Nephron progenitor cell (in vitro differentiated cells): Measurements from ENCODE around the gene COA1.
"Not testable (repeated sequence)": the region's sequence is repeated elsewhere in the genome, so short reads cannot be mapped to it uniquely, and the experiment has no call there.

Source experiments
- DNase-seq: peaks from one replicate; pipeline ENCODE4 v3.0.0; 2021
- H3K27ac Mint-ChIP-seq: 2 replicates; pipeline ENCODE4 v1.8.0; 2021; ENCODE audit warnings: mild to moderate bottlenecking, moderate library complexity, mixed read lengths
- H3K27me3 Mint-ChIP-seq: 2 replicates; pipeline ENCODE4 v1.8.0; 2021; ENCODE audit warnings: mild to moderate bottlenecking, low read depth, mixed read lengths; ENCODE audit not compliant: poor library complexity
- H3K36me3 Mint-ChIP-seq: 2 replicates; pipeline ENCODE4 v1.8.0; 2021; ENCODE audit warnings: low read depth, mixed read lengths
- H3K4me1 Mint-ChIP-seq: 2 replicates; pipeline ENCODE4 v1.8.0; 2021; ENCODE audit warnings: mixed read lengths
- H3K4me3 Mint-ChIP-seq: 2 replicates; pipeline ENCODE4 v1.8.0; 2021; ENCODE audit warnings: mild to moderate bottlenecking, moderate library complexity, mixed read lengths
- H3K9me3 Mint-ChIP-seq: 2 replicates; pipeline ENCODE4 v1.8.0; 2021; ENCODE audit warnings: mild to moderate bottlenecking, moderate library complexity, mixed read lengths
- TF ChIP-seq, protein P1 (sequence below): fragments of 200-600 bp; sonication (generic); IDR thresholded peaks from 2 replicates; pipeline ENCODE4 v1.5.0; 2021; ENCODE audit warnings: antibody characterized with exemption

The COA1 gene

DNA sequence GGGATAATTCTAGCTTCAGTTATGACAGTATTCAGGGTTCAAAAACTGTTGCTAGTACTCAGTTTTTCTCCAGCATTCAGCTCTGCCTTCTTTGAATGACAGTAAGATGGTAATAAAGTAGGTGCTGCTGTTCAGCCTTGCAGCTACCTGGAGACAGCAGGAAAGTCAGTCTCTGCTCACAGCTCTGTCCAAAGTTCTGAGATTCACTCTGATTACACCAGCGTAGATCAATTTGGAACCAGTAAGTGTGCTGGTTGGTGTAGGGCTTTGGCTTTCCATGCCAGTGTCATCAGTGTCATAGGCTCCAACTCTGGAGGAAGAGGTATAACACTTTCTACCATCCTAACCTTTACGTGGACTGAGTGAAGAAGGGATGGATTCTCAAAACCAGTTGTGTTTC lies 120.2 kb downstream of the COA1 start:
- Mint-ChIP-seq H3K4me1 (no peaks in the 10 kb centered on the region), H3K27ac (no peak overlapping the region), H3K9me3 (peaks cover 12% of the 10 kb centered on the region), H3K27me3 (no peaks in the 10 kb centered on the region), H3K36me3 (peaks cover 57% of the 10 kb centered on the region), H3K4me3 (no peak overlapping the region)
- TF ChIP-seq, protein P1, sequence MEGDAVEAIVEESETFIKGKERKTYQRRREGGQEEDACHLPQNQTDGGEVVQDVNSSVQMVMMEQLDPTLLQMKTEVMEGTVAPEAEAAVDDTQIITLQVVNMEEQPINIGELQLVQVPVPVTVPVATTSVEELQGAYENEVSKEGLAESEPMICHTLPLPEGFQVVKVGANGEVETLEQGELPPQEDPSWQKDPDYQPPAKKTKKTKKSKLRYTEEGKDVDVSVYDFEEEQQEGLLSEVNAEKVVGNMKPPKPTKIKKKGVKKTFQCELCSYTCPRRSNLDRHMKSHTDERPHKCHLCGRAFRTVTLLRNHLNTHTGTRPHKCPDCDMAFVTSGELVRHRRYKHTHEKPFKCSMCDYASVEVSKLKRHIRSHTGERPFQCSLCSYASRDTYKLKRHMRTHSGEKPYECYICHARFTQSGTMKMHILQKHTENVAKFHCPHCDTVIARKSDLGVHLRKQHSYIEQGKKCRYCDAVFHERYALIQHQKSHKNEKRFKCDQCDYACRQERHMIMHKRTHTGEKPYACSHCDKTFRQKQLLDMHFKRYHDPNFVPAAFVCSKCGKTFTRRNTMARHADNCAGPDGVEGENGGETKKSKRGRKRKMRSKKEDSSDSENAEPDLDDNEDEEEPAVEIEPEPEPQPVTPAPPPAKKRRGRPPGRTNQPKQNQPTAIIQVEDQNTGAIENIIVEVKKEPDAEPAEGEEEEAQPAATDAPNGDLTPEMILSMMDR = no peak
- DNase-seq = no peak

- Mint-ChIP-seq H3K9me3 (peaks cover 12% of the 10 kb centered on the region), H3K4me3 (no peak overlapping the region), H3K27ac (no peak overlapping the region), H3K4me1 (no peaks in the 10 kb centered on the region), H3K27me3 (no peaks in the 10 kb centered on the region), H3K36me3 (peaks cover 40% of the 10 kb centered on the region)
- DNase-seq = no peak
- TF ChIP-seq, protein P1 = no peak
These were observed 125.1 kb downstream of the COA1 start for GRCh38 chr7:43604251-43604650.

DNA sequence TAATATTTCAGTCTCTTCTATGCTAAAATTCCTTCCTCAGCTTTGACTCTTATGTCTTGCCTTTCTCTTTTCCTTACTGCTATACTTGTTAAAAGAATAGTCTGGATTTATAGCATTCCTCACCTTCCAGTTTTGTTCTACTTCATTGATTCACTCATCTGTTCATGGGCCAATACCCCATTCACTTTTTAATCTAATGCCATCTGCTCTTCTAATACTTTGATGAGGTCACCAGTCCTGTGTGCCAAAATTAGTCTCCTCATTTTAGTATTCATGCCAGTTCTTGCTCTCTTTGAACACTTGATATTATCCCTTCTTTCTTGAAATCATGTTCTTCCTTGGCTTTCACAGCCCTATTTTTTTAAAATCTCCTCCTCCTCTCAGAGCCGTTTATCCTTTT lies 127.1 kb downstream of the COA1 start:
- no peak overlapping the region for H3K4me3 Mint-ChIP-seq
- H3K27me3 Mint-ChIP-seq = no peaks in the 10 kb centered on the region
- no peak for DNase-seq
- peaks cover 12% of the 10 kb centered on the region for H3K9me3 Mint-ChIP-seq
- no peaks in the 10 kb centered on the region for H3K4me1 Mint-ChIP-seq
- peaks cover 34% of the 10 kb centered on the region for H3K36me3 Mint-ChIP-seq
- TF ChIP-seq, protein P1 = no peak
- H3K27ac Mint-ChIP-seq = no peak overlapping the region

- TF ChIP-seq, protein P1 = no peak
- Mint-ChIP-seq H3K27me3 (no peaks in the 10 kb centered on the region), H3K4me3 (no peak overlapping the region), H3K27ac (no peak overlapping the region), H3K4me1 (no peaks in the 10 kb centered on the region), H3K36me3 (peaks cover 22% of the 10 kb centered on the region), H3K9me3 (peaks cover 8% of the 10 kb centered on the region)
- no peak for DNase-seq
These were observed 129.3 kb downstream of the COA1 start for GRCh38 chr7:43600056-43600455.

DNA sequence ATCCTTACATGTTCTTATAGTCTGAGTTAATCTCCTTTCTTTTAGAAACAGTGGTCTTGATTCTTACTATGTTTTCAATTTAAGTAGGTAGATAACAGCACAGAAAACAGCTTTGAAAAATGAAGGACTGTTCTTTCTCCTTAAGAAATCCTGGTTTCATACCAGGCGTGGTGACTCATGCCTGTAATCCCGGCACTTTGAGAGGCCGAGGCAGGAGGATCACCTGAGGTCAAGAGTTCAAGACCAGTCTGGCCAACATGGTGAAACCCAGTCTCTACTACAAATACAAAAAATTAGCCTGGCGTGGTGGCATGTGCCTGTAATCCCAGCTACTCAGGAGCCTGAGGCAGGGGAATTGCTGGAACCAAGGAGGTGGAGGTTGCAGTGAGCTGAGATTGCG lies 132.9 kb downstream of the COA1 start:
- not testable (repeated sequence) for H3K4me1 Mint-ChIP-seq, DNase-seq, H3K9me3 Mint-ChIP-seq, H3K27me3 Mint-ChIP-seq, H3K27ac Mint-ChIP-seq, H3K4me3 Mint-ChIP-seq
- peaks cover 12% of the 10 kb centered on the region for H3K36me3 Mint-ChIP-seq

DNA sequence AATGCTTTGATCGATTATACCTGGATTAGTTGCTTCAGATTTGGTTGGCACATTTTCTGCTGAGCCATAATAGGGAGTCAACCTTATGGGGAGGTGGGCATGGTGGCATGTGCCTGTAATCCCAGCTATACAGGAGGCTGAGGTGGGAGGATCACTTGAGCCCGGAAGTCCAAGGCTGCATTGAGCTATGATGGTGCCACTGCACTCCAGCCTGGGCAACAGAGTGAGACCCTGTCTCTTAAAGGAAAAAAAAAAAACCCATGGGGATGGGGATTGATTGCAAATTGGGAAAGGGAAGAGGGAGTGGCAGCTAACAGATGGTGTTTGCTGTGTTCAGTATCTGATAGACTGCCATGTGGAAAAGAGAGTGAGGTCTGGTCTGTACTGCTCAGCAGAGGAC lies 135.3 kb downstream of the COA1 start:
- DNase-seq = no peak
- Mint-ChIP-seq H3K4me3 (no peak overlapping the region), H3K4me1 (peaks cover under 1% of the 10 kb centered on the region), H3K27me3 (no peaks in the 10 kb centered on the region), H3K27ac (peak overlapping the region; percentile 71), H3K9me3 (no peaks in the 10 kb centered on the region), H3K36me3 (peaks cover 5% of the 10 kb centered on the region)
- TF ChIP-seq, protein P1 = no peak
